Measurements from ENCODE around the gene MTHFR. TPM values are rescaled to one million over a fixed set of nuclear protein-coding genes. Genes with fewer than 3 reads are reported as not detected.

Gene MTHFR
- total and polyA plus RNA-seq, 2 of the 8 experiments (the other 6 are each of a cell fraction or from before 2014, with no cell fraction given): 8.7 to 18.5 TPM

GRCh38 chr1:11806307-11806936 is 658 bp upstream of the MTHFR start:
- H4K5ac ChIP-seq (ENCODE audit: insufficient read length, low read depth, low read length): peak overlapping the region; percentile 85
- no peak overlapping the region for H3K23ac ChIP-seq (ENCODE audit: insufficient read length)
- H3K23me2 ChIP-seq (ENCODE audit: low read depth, low read length): peaks cover 18% of the 10 kb centered on the region
- no peak overlapping the region for H2AK5ac ChIP-seq (ENCODE audit: low read depth, low read length)
- peak overlapping the region; percentile 93 for H4K8ac ChIP-seq (ENCODE audit: extremely low read depth, insufficient read depth, low read length)
- no peaks in the 10 kb centered on the region for H3K9me3 ChIP-seq (ENCODE audit: insufficient read depth in 2 of 2, low read depth in 1 of 2, low read length in 1 of 2)
- 5% methylated on average over 13 of the region's 20 CpGs; no CpG with 5 or more reads in 1 of the 2 experiments for WGBS, 2 experiments (ENCODE audit: extremely low coverage in 1 of 2, insufficient coverage in 1 of 2, insufficient read length in 1 of 2, insufficient replicate concordance in 2 of 2, low coverage in 1 of 2, low lambda C conversion rate in 2 of 2, missing lambda C conversion rate in 1 of 2)
- no peak overlapping the region for H2BK15ac ChIP-seq (ENCODE audit: low read length)
- DNase-seq (ENCODE audit: low read depth in 1 of 2, low spot score in 2 of 2): no peak
- peaks cover 0 to 18% (median 9%) of the 10 kb centered on the region in 4 experiments; a peak in 5 of 8 replicates for H3K36me3 ChIP-seq (ENCODE audit: control insufficient read depth in 2 of 4, insufficient read depth in 4 of 4, low read length in 3 of 4)
- H4K91ac ChIP-seq (replicated peaks; ENCODE audit: insufficient read length, low read length): peak overlapping the region; percentile 91
- H3K9ac ChIP-seq (replicated peaks in 1 of 4; ENCODE audit: extremely low read depth in 1 of 4, low read depth in 3 of 4, low read length in 3 of 4): peak overlapping the region in 3 of 4 experiments; percentile 43 to 78 (median 48); a peak in 6 of 7 replicates
- H3K56ac ChIP-seq (replicated peaks; ENCODE audit: insufficient read length, low read depth, low read length): peak overlapping the region; percentile 72
- H3K4me3 ChIP-seq (ENCODE audit: extremely low read depth in 1 of 4, insufficient read depth in 2 of 4, low read depth in 3 of 4, low read length in 4 of 4): peak overlapping the region; percentile 76 to 88 (median 81)
- ChIA-PET POLR2A (ENCODE audit: partially characterized antibody) (interaction anchor here (0.6 to 3.2 kb wide), 15 partner anchors 9 to 250 kb away, joined by 3 to 13 read pairs (median 4); partner anchors contain the start of genes MFN2 and PLOD1), CTCF (ENCODE audit: partially characterized antibody) (interaction anchor here (1.0 to 2.4 kb wide), 7 partner anchors 11 to 88 kb away, joined by 3 to 8 read pairs (median 3); no protein-coding TSS in a partner anchor)
- H2AFZ ChIP-seq (ENCODE audit: low read length): no peak overlapping the region
- H3K79me2 ChIP-seq (ENCODE audit: control insufficient read depth in 1 of 2, insufficient read depth in 2 of 2, low read length in 2 of 2): peaks cover 8 to 56% of the 10 kb centered on the region in 2 experiments; a peak in 3 of 4 replicates
- H3K4me1 ChIP-seq (replicated peaks in 1 of 4; ENCODE audit: control insufficient read depth in 3 of 4, insufficient read depth in 4 of 4, low read length in 3 of 4): peaks cover 13 to 24% (median 18%) of the 10 kb centered on the region in 4 experiments
- H4K20me1 ChIP-seq (replicated peaks in 1 of 2; ENCODE audit: control insufficient read depth in 1 of 2, insufficient read depth in 2 of 2, low read length in 2 of 2): peaks cover 3 to 10% of the 10 kb centered on the region in 2 experiments
- no peak overlapping the region for H3K14ac ChIP-seq (ENCODE audit: insufficient read length)
- peak overlapping the region; percentile 66 for H2BK5ac ChIP-seq (ENCODE audit: low read depth, low read length)
- peak overlapping the region; percentile 43; the same call in 1 of the 2 replicates for H3K27ac ChIP-seq (ENCODE audit: low read depth, low read length)
- H2BK120ac ChIP-seq (replicated peaks; ENCODE audit: low read depth, low read length): no peak overlapping the region
- H2BK20ac ChIP-seq (ENCODE audit: low read length): no peak overlapping the region
- FAIRE-seq: no peak
- H3K27me3 ChIP-seq (replicated peaks in 1 of 4; ENCODE audit: control insufficient read depth in 3 of 4, extremely low read depth in 1 of 4, insufficient read depth in 3 of 4, low read length in 3 of 4): no peaks in the 10 kb centered on the region
- H3K18ac ChIP-seq (ENCODE audit: extremely low read depth, low read length): peak overlapping the region; percentile 73; the same call in 1 of the 2 replicates
- H3K4ac ChIP-seq (replicated peaks; ENCODE audit: insufficient read length, low read depth, low read length): peak overlapping the region; percentile 90
- peaks cover 8% of the 10 kb centered on the region for H3K79me1 ChIP-seq (ENCODE audit: low read depth, low read length)
- peak overlapping the region; percentile 84 to 92 for H3K4me2 ChIP-seq (ENCODE audit: insufficient read depth in 1 of 2, low read depth in 2 of 2, low read length in 2 of 2)
- 0 out of 2 replicates have a peak overlapping the region, but pooled peaks have one; percentile 27 for H2BK12ac ChIP-seq (ENCODE audit: low read depth, low read length)
- TF ChIP-seq EZH2 (IDR thresholded peaks at IDR 0.05; ENCODE audit: low read depth, low read length, severe bottlenecking) (no peak), SAP30 (IDR thresholded peaks at IDR 0.05; ENCODE audit: insufficient read depth, insufficient replicate concordance, low read length) (peak; percentile 63), TEAD4 (IDR thresholded peaks at IDR 0.05; ENCODE audit: low read depth, low read length) (no peak), POLR2A (IDR thresholded peaks at IDR 0.05; ENCODE audit: control extremely low read depth in 1 of 2, low read depth in 2 of 2, low read length in 2 of 2) (no peak), ASH2L (IDR thresholded peaks at IDR 0.05; ENCODE audit: low read length) (peak; percentile 84), CTBP2 (IDR thresholded peaks at IDR 0.05; ENCODE audit: borderline replicate concordance, insufficient read depth, insufficient read length, low read length) (no peak)

Data from H1 (cell line).